ENCODE results near the gene HMCN1.

Gene HMCN1

GRCh38 chr1:186102107-186102506 lies 367.9 kb downstream of the HMCN1 start:
- no peak for TF ChIP-seq CTCF (IDR thresholded peaks at IDR 0.05)

- no peak for TF ChIP-seq CTCF (IDR thresholded peaks at IDR 0.05)
These were observed 368.5 kb downstream of the HMCN1 start for GRCh38 chr1:186102547-186103148.

- no peak for TF ChIP-seq CTCF (IDR thresholded peaks at IDR 0.05)
These were observed 370.3 kb downstream of the HMCN1 start for GRCh38 chr1:186104459-186104858.

GRCh38 chr1:186112280-186112679 lies 378.1 kb downstream of the HMCN1 start:
- TF ChIP-seq CTCF (IDR thresholded peaks at IDR 0.05), result no peak

GRCh38 chr1:186113461-186113860 lies 379.3 kb downstream of the HMCN1 start:
- no peak for TF ChIP-seq CTCF (IDR thresholded peaks at IDR 0.05)

GRCh38 chr1:186118724-186119123 lies 384.5 kb downstream of the HMCN1 start:
- no peak for TF ChIP-seq CTCF (IDR thresholded peaks at IDR 0.05)

- TF ChIP-seq CTCF (IDR thresholded peaks at IDR 0.05), result no peak
These were observed 388.6 kb downstream of the HMCN1 start for GRCh38 chr1:186122837-186123236.

- TF ChIP-seq CTCF (IDR thresholded peaks at IDR 0.05), result no peak
These were observed 390.8 kb downstream of the HMCN1 start for GRCh38 chr1:186125035-186125434.
